Measurements from ENCODE around the gene HEG1. TPM values are rescaled to one million over a fixed set of nuclear protein-coding genes. Genes with fewer than 3 reads are reported as not detected.

HEG1 gene
- total RNA-seq, 2 experiments from 2014 or later = 20.7 to 21.4 TPM

- no peaks in the 10 kb centered on the region for H3K27me3 Mint-ChIP-seq
- H3K27ac Mint-ChIP-seq = peak overlapping the region; percentile 25
- no peak overlapping the region for H3K4me3 Mint-ChIP-seq
- peaks cover 11% of the 10 kb centered on the region for H3K36me3 Mint-ChIP-seq
- DNase-seq = no peak
- no peaks in the 10 kb centered on the region for H3K9me3 Mint-ChIP-seq
- peaks cover 15% of the 10 kb centered on the region for H3K4me1 Mint-ChIP-seq
Observed at GRCh38 chr3:125002414-125003368, 53.1 kb downstream of the HEG1 start.

- H3K27ac Mint-ChIP-seq = peak overlapping the region; percentile 25
- H3K36me3 Mint-ChIP-seq = peaks cover 11% of the 10 kb centered on the region
- no peaks in the 10 kb centered on the region for H3K27me3 Mint-ChIP-seq
- peaks cover 15% of the 10 kb centered on the region for H3K4me1 Mint-ChIP-seq
- no peak overlapping the region for H3K4me3 Mint-ChIP-seq
- no peaks in the 10 kb centered on the region for H3K9me3 Mint-ChIP-seq
- no peak for DNase-seq
Observed at GRCh38 chr3:125001557-125002413, 54.0 kb downstream of the HEG1 start.

- no peaks in the 10 kb centered on the region for H3K9me3 Mint-ChIP-seq
- H3K27ac Mint-ChIP-seq = no peak overlapping the region
- no peaks in the 10 kb centered on the region for H3K27me3 Mint-ChIP-seq
- peaks cover 15% of the 10 kb centered on the region for H3K4me1 Mint-ChIP-seq
- DNase-seq = no peak
- peaks cover 11% of the 10 kb centered on the region for H3K36me3 Mint-ChIP-seq
- no peak overlapping the region for H3K4me3 Mint-ChIP-seq
Observed at GRCh38 chr3:125000661-125001060, 55.1 kb downstream of the HEG1 start.

GRCh38 chr3:124999897-125000435 is 55.8 kb downstream of the HEG1 start:
- DNase-seq = no peak
- no peak overlapping the region for H3K27ac Mint-ChIP-seq
- peaks cover 15% of the 10 kb centered on the region for H3K4me1 Mint-ChIP-seq
- no peaks in the 10 kb centered on the region for H3K9me3 Mint-ChIP-seq
- H3K27me3 Mint-ChIP-seq = no peaks in the 10 kb centered on the region
- H3K36me3 Mint-ChIP-seq = peaks cover 12% of the 10 kb centered on the region
- H3K4me3 Mint-ChIP-seq = no peak overlapping the region

GRCh38 chr3:124999317-124999716 is 56.5 kb downstream of the HEG1 start:
- Mint-ChIP-seq H3K27me3 (no peaks in the 10 kb centered on the region), H3K36me3 (peaks cover 11% of the 10 kb centered on the region), H3K4me3 (no peak overlapping the region), H3K9me3 (no peaks in the 10 kb centered on the region), H3K4me1 (peaks cover 13% of the 10 kb centered on the region), H3K27ac (no peak overlapping the region)
- DNase-seq = no peak

- Mint-ChIP-seq H3K27ac (no peak overlapping the region), H3K4me1 (peaks cover 12% of the 10 kb centered on the region), H3K9me3 (no peaks in the 10 kb centered on the region), H3K36me3 (peaks cover 10% of the 10 kb centered on the region), H3K27me3 (no peaks in the 10 kb centered on the region), H3K4me3 (no peak overlapping the region)
- DNase-seq = no peak
Observed at GRCh38 chr3:124998247-124998630, 57.6 kb downstream of the HEG1 start.

- no peak for DNase-seq
- H3K36me3 Mint-ChIP-seq = peaks cover 10% of the 10 kb centered on the region
- no peak overlapping the region for H3K4me3 Mint-ChIP-seq
- no peaks in the 10 kb centered on the region for H3K9me3 Mint-ChIP-seq
- no peaks in the 10 kb centered on the region for H3K27me3 Mint-ChIP-seq
- no peak overlapping the region for H3K27ac Mint-ChIP-seq
- H3K4me1 Mint-ChIP-seq = peaks cover 9% of the 10 kb centered on the region
Observed at GRCh38 chr3:124997303-124998246, 58.2 kb downstream of the HEG1 start.

- peak; percentile 25 for DNase-seq
- no peaks in the 10 kb centered on the region for H3K27me3 Mint-ChIP-seq
- no peak overlapping the region for H3K27ac Mint-ChIP-seq
- H3K4me3 Mint-ChIP-seq = no peak overlapping the region
- H3K9me3 Mint-ChIP-seq = no peaks in the 10 kb centered on the region
- H3K4me1 Mint-ChIP-seq = no peaks in the 10 kb centered on the region
- H3K36me3 Mint-ChIP-seq = peaks cover 6% of the 10 kb centered on the region
Observed at GRCh38 chr3:124995460-124995994, 60.3 kb downstream of the HEG1 start.

GRCh38 chr3:124993466-124993865 is 62.3 kb downstream of the HEG1 start:
- DNase-seq = no peak
- no peaks in the 10 kb centered on the region for H3K4me1 Mint-ChIP-seq
- no peaks in the 10 kb centered on the region for H3K27me3 Mint-ChIP-seq
- no peak overlapping the region for H3K27ac Mint-ChIP-seq
- no peak overlapping the region for H3K4me3 Mint-ChIP-seq
- H3K36me3 Mint-ChIP-seq = peaks cover 8% of the 10 kb centered on the region
- H3K9me3 Mint-ChIP-seq = no peaks in the 10 kb centered on the region

- no peak overlapping the region for H3K27ac Mint-ChIP-seq
- no peaks in the 10 kb centered on the region for H3K4me1 Mint-ChIP-seq
- no peaks in the 10 kb centered on the region for H3K9me3 Mint-ChIP-seq
- H3K4me3 Mint-ChIP-seq = no peak overlapping the region
- no peaks in the 10 kb centered on the region for H3K27me3 Mint-ChIP-seq
- peaks cover 9% of the 10 kb centered on the region for H3K36me3 Mint-ChIP-seq
- DNase-seq = no peak
Observed at GRCh38 chr3:124992041-124992440, 63.8 kb downstream of the HEG1 start.

GRCh38 chr3:124986192-124987143 is 69.3 kb downstream of the HEG1 start:
- no peak overlapping the region for H3K4me3 Mint-ChIP-seq
- DNase-seq = no peak
- H3K27ac Mint-ChIP-seq = no peak overlapping the region
- no peaks in the 10 kb centered on the region for H3K27me3 Mint-ChIP-seq
- no peaks in the 10 kb centered on the region for H3K4me1 Mint-ChIP-seq
- no peaks in the 10 kb centered on the region for H3K9me3 Mint-ChIP-seq
- H3K36me3 Mint-ChIP-seq = peaks cover 11% of the 10 kb centered on the region

- Mint-ChIP-seq H3K27me3 (no peaks in the 10 kb centered on the region), H3K4me3 (no peak overlapping the region), H3K27ac (no peak overlapping the region), H3K4me1 (no peaks in the 10 kb centered on the region), H3K36me3 (peaks cover 5% of the 10 kb centered on the region), H3K9me3 (no peaks in the 10 kb centered on the region)
- DNase-seq = no peak
Observed at GRCh38 chr3:124985349-124985748, 70.4 kb downstream of the HEG1 start.

GRCh38 chr3:124984754-124985153 is 71.0 kb downstream of the HEG1 start:
- no peaks in the 10 kb centered on the region for H3K4me1 Mint-ChIP-seq
- peaks cover 8% of the 10 kb centered on the region for H3K36me3 Mint-ChIP-seq
- no peaks in the 10 kb centered on the region for H3K9me3 Mint-ChIP-seq
- H3K27me3 Mint-ChIP-seq = no peaks in the 10 kb centered on the region
- H3K4me3 Mint-ChIP-seq = no peak overlapping the region
- no peak overlapping the region for H3K27ac Mint-ChIP-seq
- no peak for DNase-seq
